Panc1 (cell line): ENCODE data around the gene NFYC. TPM values are rescaled to one million over a fixed set of nuclear protein-coding genes. Genes with fewer than 3 reads are reported as not detected.

Experiments used
- ATAC-seq: fragments of 200-7000 bp; cut with Tn5 transposase; 2 replicates; pipeline ENCODE4 v1.9.1; 2020; ENCODE audit warnings: mild to moderate bottlenecking, moderate library complexity
- BruUV-seq: library from RNA; stranded (reverse); fragments of 400-500 nt; replicated peaks from 2 replicates; lab custom pipeline; 2021; lab: Mats Ljungman, UMichigan
- CTCF ChIA-PET: fragments of 300-600 bp; sonication (Branson Sonifier 250); formaldehyde crosslinking; loops from one replicate; lab custom pipeline; 2022; ENCODE audit warnings: antibody characterized with exemption; lab: Charles Lee
- POLR2A ChIA-PET: fragments of 300-600 bp; sonication (Branson Sonifier 250); formaldehyde crosslinking; loops from one replicate; lab custom pipeline; 2022; ENCODE audit warnings: antibody characterized with exemption; lab: Charles Lee
- DNase-seq: peaks from one replicate; pipeline ENCODE4 v3.0.0-alpha.2; 2010; ENCODE audit warnings: low read depth, low spot score
- H3K27ac ChIP-seq: 2 replicates; pipeline ENCODE4 v1.5.1; 2011; ENCODE audit warnings: mild to moderate bottlenecking, low read length, inconsistent platforms
- H3K27me3 ChIP-seq: fragments of 200-500 bp; sonication (Bioruptor generic); 2 replicates; pipeline ENCODE4 v1.6.0; 2014; ENCODE audit warnings: low read length, inconsistent platforms; ENCODE audit not compliant: control insufficient read depth, insufficient read depth
- H3K36me3 ChIP-seq: fragments of 200-500 bp; sonication (Bioruptor generic); 2 replicates; pipeline ENCODE4 v1.5.1; 2014; ENCODE audit warnings: inconsistent platforms, mild to moderate bottlenecking, low read length, moderate library complexity; ENCODE audit not compliant: control insufficient read depth, insufficient read depth
- H3K4me1 ChIP-seq: 2 replicates; pipeline ENCODE4 v1.5.1; 2011; ENCODE audit warnings: inconsistent platforms, mild to moderate bottlenecking, low read length, moderate library complexity; ENCODE audit not compliant: control insufficient read depth, insufficient read depth
- H3K4me3 ChIP-seq, 2 experiments: 2 replicates each; pipeline ENCODE4 v1.5.1; 2011 to 2012; ENCODE audit warnings: low read depth in 2 of 2, low read length in 2 of 2, mild to moderate bottlenecking in 2 of 2, inconsistent platforms in 1 of 2, moderate library complexity in 1 of 2
- H3K9me3 ChIP-seq: fragments of 200-500 bp; sonication (Bioruptor generic); 2 replicates; pipeline ENCODE4 v1.5.1; 2014; ENCODE audit warnings: low read depth, mild to moderate bottlenecking, inconsistent platforms, low read length, moderate library complexity; ENCODE audit not compliant: control insufficient read depth, insufficient read depth
- CTCF ChIP-seq: fragments of 450-650 bp; IDR thresholded peaks from 2 replicates; pipeline ENCODE4 v1.5.1; 2017; ENCODE audit warnings: mild to moderate bottlenecking
- POLR2AphosphoS5 ChIP-seq: IDR thresholded peaks from 2 replicates; pipeline ENCODE4 v1.6.1; 2012; ENCODE audit warnings: mild to moderate bottlenecking, low read depth, low read length, moderate library complexity
- REST ChIP-seq, 2 experiments: IDR thresholded peaks; 2 replicates each; pipeline ENCODE4 v1.6.1; 2011 to 2012; ENCODE audit warnings: low read depth in 2 of 2, control low read depth in 1 of 2, low read length in 1 of 2, mild to moderate bottlenecking in 1 of 2, moderate library complexity in 1 of 2; ENCODE audit not compliant: insufficient read depth in 1 of 2
- SIN3A ChIP-seq: IDR thresholded peaks from 2 replicates; pipeline ENCODE4 v1.6.1; 2012; ENCODE audit warnings: low read depth, mild to moderate bottlenecking, low read length, moderate library complexity, borderline replicate concordance; ENCODE audit not compliant: insufficient read depth
- TCF7L2 ChIP-seq: IDR thresholded peaks from 2 replicates; pipeline ENCODE4 v1.6.1; 2011; ENCODE audit warnings: mild to moderate bottlenecking, low read depth, low read length, inconsistent platforms
- in situ Hi-C: cut with HindIII; loops from 2 replicates; pipeline ENCODE4 v1.10.0; 2016; ENCODE audit warnings: low sequenced_read_pairs, low pct_unique_long_range_greater_than_20kb
- intact Hi-C: fragments of 100-400 bp; cut with micrococcal nuclease; formaldehyde crosslinking; loops from one replicate; pipeline ENCODE4 v1.10.0; 2022; ENCODE audit not compliant: unreplicated experiment
- total RNA-seq: library from RNA; stranded (reverse); gene quantifications from one replicate; pipeline ENCODE4 v1.2.1, GENCODE V29; 2021; ENCODE audit not compliant: unreplicated experiment

The NFYC gene
- total RNA-seq, 1 experiment from 2014 or later = 81.9 TPM

GRCh38 chr1:40712997-40713396 lies 21.5 kb downstream of the NFYC start:
- no peak for ATAC-seq
- Histone ChIP-seq H3K9me3 (no peaks in the 10 kb centered on the region), H3K4me3 (no peak overlapping the region), H3K36me3 (no peaks in the 10 kb centered on the region; the same call in 1 of the 2 replicates), H3K27ac (no peak overlapping the region), H3K4me1 (peaks cover 32% of the 10 kb centered on the region), H3K27me3 (no peaks in the 10 kb centered on the region)
- TF ChIP-seq SIN3A (no peak), CTCF (no peak), REST (IDR thresholded peaks at IDR 0.05; ENCODE audit: insufficient read depth in 1 of 2, low read depth in 2 of 2, low read length in 1 of 2) (no peak), POLR2AphosphoS5 (no peak), TCF7L2 (no peak)
- POLR2A ChIA-PET = no interaction called here
- BruUV-seq = no TSS peak
- DNase-seq = no peak
- CTCF ChIA-PET = no interaction called here
- in situ Hi-C loops (no loop called here), intact Hi-C loops (no loop called here)

- H3K27ac ChIP-seq = no peak overlapping the region
- no peaks in the 10 kb centered on the region for H3K9me3 ChIP-seq
- H3K27me3 ChIP-seq = no peaks in the 10 kb centered on the region
- intact Hi-C loops (no loop called here), in situ Hi-C loops (no loop called here)
- no peak for TF ChIP-seq TCF7L2
- TF ChIP-seq POLR2AphosphoS5 = no peak
- TF ChIP-seq CTCF = no peak
- TF ChIP-seq REST (IDR thresholded peaks at IDR 0.05; ENCODE audit: insufficient read depth in 1 of 2, low read depth in 2 of 2, low read length in 1 of 2) = no peak
- no peak for TF ChIP-seq SIN3A
- H3K4me1 ChIP-seq = peaks cover 13% of the 10 kb centered on the region
- no TSS peak for BruUV-seq
- DNase-seq (no peak), ATAC-seq (no peak)
- H3K4me3 ChIP-seq = no peak overlapping the region
- CTCF ChIA-PET = no interaction called here
- no peaks in the 10 kb centered on the region for H3K36me3 ChIP-seq
- POLR2A ChIA-PET = no interaction called here
Measured at GRCh38 chr1:40715491-40716059, 24.1 kb downstream of the NFYC start.
